ENCODE results near the gene ASB12. TPM values are rescaled to one million over a fixed set of nuclear protein-coding genes. Genes with fewer than 3 reads are reported as not detected.
A peak's percentile ranks its signal among the peaks of the same experiment; 100 is the strongest.

The ASB12 gene
- total and polyA plus RNA-seq, 10 of the 15 experiments (the other 5 are each of a cell fraction or from before 2014, with no cell fraction given), result 0.07 to 0.35 (median 0.14) TPM; not detected in 6

GRCh38 chrX:64206556-64207162 lies 23.7 kb downstream of the ASB12 start:
- no peaks in the 10 kb centered on the region for H3K9me3 ChIP-seq (replicated peaks; ENCODE audit: control insufficient read depth, insufficient read depth, low read length)
- H3K79me2 ChIP-seq (ENCODE audit: control insufficient read depth, insufficient read depth, low read length), result peaks cover 7% of the 10 kb centered on the region
- ATAC-seq (no peak), DNase-seq (ENCODE audit: low read depth, low spot score) (no peak), FAIRE-seq (no peak)
- no peaks in the 10 kb centered on the region for H3K27me3 ChIP-seq (replicated peaks in 1 of 2; ENCODE audit: control insufficient read depth in 2 of 2, insufficient read depth in 2 of 2, low read length in 1 of 2)
- RAD21 ChIA-PET (ENCODE audit: unreplicated experiment), result no interaction called here
- no TSS peak for BruUV-seq (replicated peaks)
- CTCF ChIA-PET, result no interaction called here
- in situ Hi-C loops (cut with MboI), result loop anchor here (10.0 to 25.0 kb wide), 2 partner anchors 188 to 1806 kb away; partner anchors contain the start of gene MTMR8
- H3K36me3 ChIP-seq (ENCODE audit: control insufficient read depth in 2 of 2, insufficient read depth in 2 of 2, low read length in 1 of 2), result no peaks in the 10 kb centered on the region
- peak overlapping the region; percentile 52 for H3K9ac ChIP-seq (ENCODE audit: control insufficient read depth, insufficient read depth, low read length)
- WGBS (ENCODE audit: insufficient coverage, insufficient replicate concordance, low lambda C conversion rate, missing lambda C conversion rate), result 26% methylated on average over 5 of the region's 5 CpGs
- no peaks in the 10 kb centered on the region; the same call in 1 of the 2 replicates for H3K4me1 ChIP-seq (ENCODE audit: control insufficient read depth, insufficient read depth, low read length)
- POLR2A ChIA-PET, result no interaction called here
- peak overlapping the region; percentile 53 for H3K4me2 ChIP-seq (ENCODE audit: control insufficient read depth, insufficient read depth)
- H2AFZ ChIP-seq (ENCODE audit: control insufficient read depth, low read depth, low read length), result peak overlapping the region; percentile 26; the same call in 1 of the 2 replicates
- intact Hi-C loops (cut with micrococcal nuclease; ENCODE audit: unreplicated experiment), result loop anchor here (2.0 to 10.0 kb wide), 2 partner anchors 188 to 452 kb away; partner anchors contain the start of gene MTMR8
- H3K4me3 ChIP-seq, result peak overlapping the region; percentile 62; the same call in 1 of the 2 replicates
- no peaks in the 10 kb centered on the region for H4K20me1 ChIP-seq (ENCODE audit: control insufficient read depth, insufficient read depth)
- SMC1A ChIA-PET (ENCODE audit: uncharacterized antibody, unreplicated experiment), result interaction anchor here (1.1 kb wide), 1 partner anchor 36 kb away, joined by 3 read pairs; no protein-coding TSS in a partner anchor
- peak overlapping the region; percentile 84 for H3K27ac ChIP-seq (ENCODE audit: control insufficient read depth, insufficient read depth)
- TF ChIP-seq POLR2AphosphoS5 (IDR thresholded peaks at IDR 0.05; ENCODE audit: low read length) (no peak), ZNF24 (IDR thresholded peaks at IDR 0.05) (no peak)

- Histone ChIP-seq H4K20me1 (ENCODE audit: control insufficient read depth, insufficient read depth) (no peaks in the 10 kb centered on the region), H3K9me3 (replicated peaks; ENCODE audit: control insufficient read depth, insufficient read depth, low read length) (no peaks in the 10 kb centered on the region), H3K27me3 (replicated peaks in 1 of 2; ENCODE audit: control insufficient read depth in 2 of 2, insufficient read depth in 2 of 2, low read length in 1 of 2) (no peaks in the 10 kb centered on the region), H3K9ac (ENCODE audit: control insufficient read depth, insufficient read depth, low read length) (peak overlapping the region; percentile 52), H3K79me2 (ENCODE audit: control insufficient read depth, insufficient read depth, low read length) (peaks cover 7% of the 10 kb centered on the region), H3K4me3 (peak overlapping the region; percentile 62), H3K27ac (ENCODE audit: control insufficient read depth, insufficient read depth) (peak overlapping the region; percentile 84), H3K36me3 (ENCODE audit: control insufficient read depth in 2 of 2, insufficient read depth in 2 of 2, low read length in 1 of 2) (no peaks in the 10 kb centered on the region), H3K4me1 (ENCODE audit: control insufficient read depth, insufficient read depth, low read length) (no peaks in the 10 kb centered on the region; the same call in 1 of the 2 replicates), H2AFZ (ENCODE audit: control insufficient read depth, low read depth, low read length) (peak overlapping the region; percentile 78), H3K4me2 (ENCODE audit: control insufficient read depth, insufficient read depth) (peak overlapping the region; percentile 53)
- FAIRE-seq (peak; percentile 65), DNase-seq (ENCODE audit: low read depth, low spot score) (peak; percentile 71), ATAC-seq (peak; percentile 89)
- ChIA-PET CTCF (no interaction called here), POLR2A (no interaction called here), SMC1A (ENCODE audit: uncharacterized antibody, unreplicated experiment) (interaction anchor here (2.3 kb wide), 1 partner anchor 17 kb away, joined by 6 read pairs; no protein-coding TSS in a partner anchor), RAD21 (ENCODE audit: unreplicated experiment) (interaction anchor here (1.7 to 2.1 kb wide), 2 partner anchors 35 to 112 kb away, joined by 6 read pairs; no protein-coding TSS in a partner anchor)
- intact Hi-C loops (cut with micrococcal nuclease; ENCODE audit: unreplicated experiment), result loop anchor here (2.0 to 10.0 kb wide), 2 partner anchors 189 to 451 kb away; partner anchors contain the start of gene MTMR8
- in situ Hi-C loops (cut with MboI), result loop anchor here (10.0 to 25.0 kb wide), 2 partner anchors 189 to 1806 kb away; partner anchors contain the start of gene MTMR8
- 32% methylated on average over 44 of the region's 45 CpGs for WGBS (ENCODE audit: insufficient coverage, insufficient replicate concordance, low lambda C conversion rate, missing lambda C conversion rate)
- BruUV-seq (replicated peaks), result TSS peak; percentile 94
- TF ChIP-seq FOXM1 (IDR thresholded peaks at IDR 0.05; ENCODE audit: low read depth, low read length) (no peak), CHD1 (IDR thresholded peaks at IDR 0.05; ENCODE audit: low read depth, low read length) (no peak), RAD21 (IDR thresholded peaks at IDR 0.05; ENCODE audit: insufficient read depth, low read depth, low read length) (no peak), ZBTB33 (IDR thresholded peaks at IDR 0.05) (no peak), TCF7 (IDR thresholded peaks at IDR 0.05; ENCODE audit: borderline replicate concordance) (0 out of 2 replicates have a peak, but pooled peaks have one; percentile 7)
These were observed 24.5 kb downstream of the ASB12 start for GRCh38 chrX:64205735-64206501.

Data from GM12878 (cell line).